ENCODE measurements around the gene NUTF2.

The NUTF2 gene

DNA sequence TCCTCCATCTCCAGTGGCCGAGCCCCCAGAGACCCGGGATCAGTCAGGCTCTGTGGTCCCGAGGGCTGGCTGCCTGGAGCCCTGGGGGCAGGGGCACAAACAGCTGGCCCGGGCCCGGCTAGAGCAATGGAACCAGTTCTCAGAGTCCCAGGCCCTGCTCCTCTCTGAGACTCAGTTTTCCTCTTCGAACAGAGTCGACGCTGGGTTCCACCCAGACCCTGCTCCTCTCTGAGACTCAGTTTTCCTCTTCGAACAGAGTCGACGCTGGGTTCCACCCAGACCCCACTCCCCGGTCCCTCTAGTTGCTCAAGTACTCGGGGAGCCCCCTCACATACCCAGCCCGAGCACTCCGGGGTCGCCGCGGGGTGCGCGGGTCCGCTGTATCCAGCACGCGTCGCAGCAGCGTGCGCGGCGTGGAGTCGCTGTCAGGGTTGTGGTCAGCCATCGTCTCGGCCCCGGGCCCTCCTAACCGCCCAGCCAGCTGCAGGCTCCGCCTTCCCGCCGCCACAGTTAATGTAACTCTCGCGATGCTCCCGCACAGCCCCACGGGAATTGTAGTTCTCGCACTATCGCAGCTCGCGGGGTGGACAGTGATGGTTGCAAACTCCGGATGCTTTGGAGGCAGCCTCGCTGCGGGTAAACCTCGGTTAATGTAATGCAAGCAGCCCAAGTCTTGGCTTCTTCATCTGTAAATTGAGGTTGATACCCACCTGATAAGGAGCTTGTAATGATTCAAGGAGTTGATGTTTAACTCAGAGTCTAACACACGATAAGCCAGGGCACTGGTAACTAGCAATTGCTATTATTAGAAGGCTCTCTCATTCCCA lies 13.1 kb upstream of the NUTF2 start (continued):
- TF ChIP-seq ZFP37 (tag by site-specific recombination; IDR thresholded peaks at IDR 0.05) (no peak), GLI4 (tag by site-specific recombination; IDR thresholded peaks at IDR 0.05) (no peak), ZNF398 (tag by site-specific recombination; IDR thresholded peaks at IDR 0.05) (peak; percentile 80), ZNF654 (tag by site-specific recombination; IDR thresholded peaks at IDR 0.05; ENCODE audit: low read depth) (no peak), ZNF426 (tag by site-specific recombination; IDR thresholded peaks at IDR 0.05) (no peak), ZNF280D (tag by site-specific recombination; IDR thresholded peaks at IDR 0.05) (no peak), ZNF311 (tag by site-specific recombination; IDR thresholded peaks at IDR 0.05; ENCODE audit: borderline replicate concordance) (no peak), HIC1 (tag by site-specific recombination; IDR thresholded peaks at IDR 0.05) (no peak), ZNF335 (tag by site-specific recombination; conservative IDR thresholded peaks at IDR 0.05) (peak; percentile 75), ZNF138 (tag by site-specific recombination; IDR thresholded peaks at IDR 0.05; ENCODE audit: borderline replicate concordance) (no peak), KLF7 (tag by site-specific recombination; IDR thresholded peaks at IDR 0.05; ENCODE audit: borderline replicate concordance) (no peak), ZFP3 (tag by site-specific recombination; IDR thresholded peaks at IDR 0.05; ENCODE audit: low read depth) (no peak), ZNF76 (tag by site-specific recombination; IDR thresholded peaks at IDR 0.05; ENCODE audit: borderline replicate concordance, low read depth) (peak; percentile 94), PATZ1 (tag by site-specific recombination; IDR thresholded peaks at IDR 0.05) (0 out of 2 replicates have a peak, but pooled peaks have one; percentile 35), ZNF184 (tag by site-specific recombination; IDR thresholded peaks at IDR 0.05) (no peak), ZNF843 (tag by site-specific recombination; IDR thresholded peaks at IDR 0.05) (peak; percentile 56; the same call in 1 of the 2 replicates), HOXC10 (CRISPR knock-in tag; IDR thresholded peaks at IDR 0.05) (no peak), ZNF132 (tag by site-specific recombination; IDR thresholded peaks at IDR 0.05; ENCODE audit: borderline replicate concordance) (no peak), ZNF121 (tag by site-specific recombination; IDR thresholded peaks at IDR 0.05) (no peak), ZFP69B (tag by site-specific recombination; IDR thresholded peaks at IDR 0.05) (no peak), KLF1 (tag by site-specific recombination; IDR thresholded peaks at IDR 0.05) (peak; percentile 20)
- TF ChIP-seq, protein P1, sequence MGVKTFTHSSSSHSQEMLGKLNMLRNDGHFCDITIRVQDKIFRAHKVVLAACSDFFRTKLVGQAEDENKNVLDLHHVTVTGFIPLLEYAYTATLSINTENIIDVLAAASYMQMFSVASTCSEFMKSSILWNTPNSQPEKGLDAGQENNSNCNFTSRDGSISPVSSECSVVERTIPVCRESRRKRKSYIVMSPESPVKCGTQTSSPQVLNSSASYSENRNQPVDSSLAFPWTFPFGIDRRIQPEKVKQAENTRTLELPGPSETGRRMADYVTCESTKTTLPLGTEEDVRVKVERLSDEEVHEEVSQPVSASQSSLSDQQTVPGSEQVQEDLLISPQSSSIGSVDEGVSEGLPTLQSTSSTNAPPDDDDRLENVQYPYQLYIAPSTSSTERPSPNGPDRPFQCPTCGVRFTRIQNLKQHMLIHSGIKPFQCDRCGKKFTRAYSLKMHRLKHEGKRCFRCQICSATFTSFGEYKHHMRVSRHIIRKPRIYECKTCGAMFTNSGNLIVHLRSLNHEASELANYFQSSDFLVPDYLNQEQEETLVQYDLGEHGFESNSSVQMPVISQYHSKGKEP (tag by site-specific recombination; IDR thresholded peaks at IDR 0.05) = 0 out of 2 replicates have a peak, but pooled peaks have one; percentile 36
- TF ChIP-seq, protein P2, sequence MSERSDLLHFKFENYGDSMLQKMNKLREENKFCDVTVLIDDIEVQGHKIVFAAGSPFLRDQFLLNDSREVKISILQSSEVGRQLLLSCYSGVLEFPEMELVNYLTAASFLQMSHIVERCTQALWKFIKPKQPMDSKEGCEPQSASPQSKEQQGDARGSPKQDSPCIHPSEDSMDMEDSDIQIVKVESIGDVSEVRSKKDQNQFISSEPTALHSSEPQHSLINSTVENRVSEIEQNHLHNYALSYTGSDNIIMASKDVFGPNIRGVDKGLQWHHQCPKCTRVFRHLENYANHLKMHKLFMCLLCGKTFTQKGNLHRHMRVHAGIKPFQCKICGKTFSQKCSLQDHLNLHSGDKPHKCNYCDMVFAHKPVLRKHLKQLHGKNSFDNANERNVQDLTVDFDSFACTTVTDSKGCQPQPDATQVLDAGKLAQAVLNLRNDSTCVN (tag by site-specific recombination; optimal IDR thresholded peaks at IDR 0.05) = peak; percentile 68
- TF ChIP-seq, protein P3, sequence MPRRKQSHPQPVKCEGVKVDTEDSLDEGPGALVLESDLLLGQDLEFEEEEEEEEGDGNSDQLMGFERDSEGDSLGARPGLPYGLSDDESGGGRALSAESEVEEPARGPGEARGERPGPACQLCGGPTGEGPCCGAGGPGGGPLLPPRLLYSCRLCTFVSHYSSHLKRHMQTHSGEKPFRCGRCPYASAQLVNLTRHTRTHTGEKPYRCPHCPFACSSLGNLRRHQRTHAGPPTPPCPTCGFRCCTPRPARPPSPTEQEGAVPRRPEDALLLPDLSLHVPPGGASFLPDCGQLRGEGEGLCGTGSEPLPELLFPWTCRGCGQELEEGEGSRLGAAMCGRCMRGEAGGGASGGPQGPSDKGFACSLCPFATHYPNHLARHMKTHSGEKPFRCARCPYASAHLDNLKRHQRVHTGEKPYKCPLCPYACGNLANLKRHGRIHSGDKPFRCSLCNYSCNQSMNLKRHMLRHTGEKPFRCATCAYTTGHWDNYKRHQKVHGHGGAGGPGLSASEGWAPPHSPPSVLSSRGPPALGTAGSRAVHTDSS (tag by site-specific recombination; IDR thresholded peaks at IDR 0.05) = no peak
